Psoas muscle (tissue), 8 donors: ENCODE data around the gene C11orf58. TPM values are rescaled to one million over a fixed set of nuclear protein-coding genes. Genes with fewer than 3 reads are reported as not detected.

Experiments
- ATAC-seq, 4 donors: fragments of 200-7000 bp; cut with Tn5 transposase; one replicate each; pipeline ENCODE4 v1.9.1; 2020; ENCODE audit warnings: moderate library complexity in 3 of 4, mild to moderate bottlenecking in 2 of 4
- DNase-seq, 2 donors: peaks; one replicate each; pipeline ENCODE4 v3.0.0-alpha.2; 2020
- H3K27ac ChIP-seq: fragments of 200-600 bp; one replicate; pipeline ENCODE4 v1.8.0; 2022
- H3K27me3 ChIP-seq, 3 donors: fragments of 200-600 bp in 1 of 3; one replicate each; pipeline versions ENCODE4 v1.6.1 to v1.8.0; 2013 to 2022; ENCODE audit warnings: low read length in 2 of 3, mild to moderate bottlenecking in 2 of 3, moderate library complexity in 1 of 3; ENCODE audit not compliant: insufficient read depth in 3 of 3
- H3K36me3 ChIP-seq, 2 donors: fragments of 200-600 bp in 1 of 2; one replicate each; pipeline versions ENCODE4 v1.6.1 to v1.8.0; 2013 to 2022; ENCODE audit warnings: low read depth in 1 of 2, mild to moderate bottlenecking in 1 of 2, moderate library complexity in 1 of 2; ENCODE audit not compliant: insufficient read depth in 1 of 2
- H3K4me1 ChIP-seq: fragments of 200-600 bp; one replicate; pipeline ENCODE4 v1.8.0; 2022
- H3K4me3 ChIP-seq: fragments of 200-600 bp; one replicate; pipeline ENCODE4 v1.8.0; 2022; ENCODE audit warnings: mild to moderate bottlenecking
- H3K9me3 ChIP-seq: fragments of 200-600 bp; one replicate; pipeline ENCODE4 v1.8.0; 2022
- WGBS, 3 donors: extraction: QIAGEN DNeasy Blood & Tissue Kit; methylation state at CpG; one replicate each; pipeline versions ENCODE4 v1.1.6 to v1.1.7; 2013; 5-methylcytosine and 5-hydroxymethylcytosine counted together
- intact Hi-C, 2 donors: fragments of 100-400 bp; cut with DNase I; formaldehyde crosslinking; loops; one replicate each; pipeline versions ENCODE4 v1.11.0 to v1.14.2; 2022
- polyA plus RNA-seq, 3 donors: library from polyadenylated mRNA; stranded (reverse); fragments of 200-250 nt; gene quantifications; one replicate each; pipeline ENCODE4 v1.2.3, GENCODE V29; 2013
- total RNA-seq, 4 donors: library from RNA; stranded (reverse); fragmentation: NEBNext Ultra II Directional in 2 of 4; extraction: Animal tissue kit (Norgen Biotek cat#: 25700) in 2 of 4; gene quantifications; one replicate each; pipeline versions ENCODE4 v1.2.1 to v1.2.4, GENCODE V29; 2021 to 2023
- TF ChIP-seq, protein P1 (sequence below): fragments of 200-600 bp; IDR thresholded peaks from one replicate; pipeline ENCODE4 v1.8.0; 2022; ENCODE audit warnings: antibody characterized with exemption
- donor health status: healthy with polysubstance abuse.
- donor health status: DM: no; HTN: no; CAD: no; lungs with moderate emphysema.
- donor health status: Bipolar disorder and iron deficiency.
- donor health status: healthy.
- donor health status: DM: yes; HTN: yes; CAD: no.
- donor health status: DM: no; HTN: no; CAD: no.
- donor health status: DM: no; HTN: no; CAD: no.
- donor health status: DM: yes; HTN: yes; CAD: no.

The C11orf58 gene
- total and polyA plus RNA-seq, 7 donors = 80.7 to 218 (median 92.2) TPM

DNA sequence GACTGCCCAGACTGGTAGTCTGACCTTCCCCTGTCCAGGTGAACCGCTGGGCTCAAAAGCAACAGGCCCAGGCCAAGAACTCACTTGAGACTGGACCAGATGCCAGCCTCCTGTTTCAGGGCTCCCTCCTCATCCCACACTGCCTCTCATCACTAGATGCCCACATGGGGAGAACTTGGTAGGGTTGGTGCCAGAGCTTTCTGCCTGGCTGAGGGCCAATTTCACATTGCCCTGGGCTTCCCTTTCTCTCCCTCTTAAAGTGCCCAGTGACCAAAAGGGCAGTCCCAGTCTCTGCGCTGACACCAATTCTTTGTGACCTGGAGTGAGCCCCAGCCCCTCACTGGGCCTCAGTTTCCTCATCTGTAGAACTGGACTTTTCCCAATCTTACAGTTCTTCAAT, 41.7 kb downstream of the C11orf58 start:
- intact Hi-C loops = loop anchor here in 1 of 2 donors (10.0 kb wide), 2 partner anchors 105 to 285 kb away; no protein-coding TSS in a partner anchor
- WGBS, 3 donors = 90 to 92% (median 92%) methylated on average over 2 of the region's 2 CpGs
- Histone ChIP-seq H3K36me3 (no peaks in the 10 kb centered on the region), H3K9me3 (no peaks in the 10 kb centered on the region), H3K27me3 (no peaks in the 10 kb centered on the region), H3K27ac (no peak overlapping the region), H3K4me1 (no peaks in the 10 kb centered on the region), H3K4me3 (no peak overlapping the region)
- no peak for ATAC-seq
- DNase-seq = no peak
- TF ChIP-seq, protein P1, sequence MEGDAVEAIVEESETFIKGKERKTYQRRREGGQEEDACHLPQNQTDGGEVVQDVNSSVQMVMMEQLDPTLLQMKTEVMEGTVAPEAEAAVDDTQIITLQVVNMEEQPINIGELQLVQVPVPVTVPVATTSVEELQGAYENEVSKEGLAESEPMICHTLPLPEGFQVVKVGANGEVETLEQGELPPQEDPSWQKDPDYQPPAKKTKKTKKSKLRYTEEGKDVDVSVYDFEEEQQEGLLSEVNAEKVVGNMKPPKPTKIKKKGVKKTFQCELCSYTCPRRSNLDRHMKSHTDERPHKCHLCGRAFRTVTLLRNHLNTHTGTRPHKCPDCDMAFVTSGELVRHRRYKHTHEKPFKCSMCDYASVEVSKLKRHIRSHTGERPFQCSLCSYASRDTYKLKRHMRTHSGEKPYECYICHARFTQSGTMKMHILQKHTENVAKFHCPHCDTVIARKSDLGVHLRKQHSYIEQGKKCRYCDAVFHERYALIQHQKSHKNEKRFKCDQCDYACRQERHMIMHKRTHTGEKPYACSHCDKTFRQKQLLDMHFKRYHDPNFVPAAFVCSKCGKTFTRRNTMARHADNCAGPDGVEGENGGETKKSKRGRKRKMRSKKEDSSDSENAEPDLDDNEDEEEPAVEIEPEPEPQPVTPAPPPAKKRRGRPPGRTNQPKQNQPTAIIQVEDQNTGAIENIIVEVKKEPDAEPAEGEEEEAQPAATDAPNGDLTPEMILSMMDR = no peak

DNA sequence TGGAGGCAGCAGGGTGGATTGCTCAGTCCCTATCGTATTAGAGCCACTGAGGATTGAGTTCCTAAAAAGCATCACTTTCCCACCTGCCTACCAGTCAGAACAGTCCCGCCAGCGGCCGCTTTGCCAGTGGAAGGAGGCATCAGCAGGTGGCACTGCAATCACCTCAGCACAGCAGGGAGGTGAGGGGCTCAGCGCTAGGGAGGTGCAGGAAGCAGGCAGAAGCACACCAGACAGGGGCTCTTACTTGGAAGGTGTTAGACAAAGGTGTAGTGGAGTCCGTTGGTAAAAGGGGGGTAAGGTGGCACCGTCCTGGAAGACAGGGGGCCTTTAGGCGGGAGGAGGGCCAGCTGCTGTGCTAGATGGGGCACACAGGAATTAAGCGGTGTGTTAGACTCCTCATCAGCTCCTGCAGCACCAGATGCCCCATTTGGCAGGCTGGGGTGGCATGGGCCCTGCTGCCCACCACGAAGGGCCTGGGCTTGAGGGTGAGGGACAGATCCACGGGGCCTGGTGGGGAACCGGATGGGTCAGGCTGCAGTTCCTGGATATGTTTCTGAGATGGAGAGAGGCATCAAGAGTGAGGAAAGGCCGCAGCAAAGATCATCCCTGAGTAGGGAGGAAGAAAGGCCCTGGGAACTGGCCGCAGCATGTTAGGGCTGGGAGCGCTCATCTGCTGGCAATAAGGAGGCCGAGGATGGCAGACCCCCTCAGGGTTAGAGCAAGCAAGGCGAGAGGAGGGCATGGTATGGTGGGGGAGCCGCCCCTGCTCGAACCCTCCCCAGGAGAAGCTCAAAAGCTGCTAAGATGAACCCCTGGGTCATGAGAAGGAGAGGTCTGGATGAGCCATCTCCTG, 42.5 kb downstream of the C11orf58 start:
- TF ChIP-seq, protein P1 = no peak
- Histone ChIP-seq H3K27ac (no peak overlapping the region), H3K4me3 (no peak overlapping the region), H3K4me1 (peaks cover 5% of the 10 kb centered on the region), H3K36me3 (no peaks in the 10 kb centered on the region), H3K9me3 (no peaks in the 10 kb centered on the region), H3K27me3 (no peaks in the 10 kb centered on the region)
- DNase-seq = no peak
- no peak for ATAC-seq
- WGBS, 3 donors = 90 to 91% (median 91%) methylated on average over 18 to 19 of the region's 19 CpGs
- intact Hi-C loops = loop anchor here in 1 of 2 donors (10.0 kb wide), 2 partner anchors 104 to 284 kb away; no protein-coding TSS in a partner anchor

DNA sequence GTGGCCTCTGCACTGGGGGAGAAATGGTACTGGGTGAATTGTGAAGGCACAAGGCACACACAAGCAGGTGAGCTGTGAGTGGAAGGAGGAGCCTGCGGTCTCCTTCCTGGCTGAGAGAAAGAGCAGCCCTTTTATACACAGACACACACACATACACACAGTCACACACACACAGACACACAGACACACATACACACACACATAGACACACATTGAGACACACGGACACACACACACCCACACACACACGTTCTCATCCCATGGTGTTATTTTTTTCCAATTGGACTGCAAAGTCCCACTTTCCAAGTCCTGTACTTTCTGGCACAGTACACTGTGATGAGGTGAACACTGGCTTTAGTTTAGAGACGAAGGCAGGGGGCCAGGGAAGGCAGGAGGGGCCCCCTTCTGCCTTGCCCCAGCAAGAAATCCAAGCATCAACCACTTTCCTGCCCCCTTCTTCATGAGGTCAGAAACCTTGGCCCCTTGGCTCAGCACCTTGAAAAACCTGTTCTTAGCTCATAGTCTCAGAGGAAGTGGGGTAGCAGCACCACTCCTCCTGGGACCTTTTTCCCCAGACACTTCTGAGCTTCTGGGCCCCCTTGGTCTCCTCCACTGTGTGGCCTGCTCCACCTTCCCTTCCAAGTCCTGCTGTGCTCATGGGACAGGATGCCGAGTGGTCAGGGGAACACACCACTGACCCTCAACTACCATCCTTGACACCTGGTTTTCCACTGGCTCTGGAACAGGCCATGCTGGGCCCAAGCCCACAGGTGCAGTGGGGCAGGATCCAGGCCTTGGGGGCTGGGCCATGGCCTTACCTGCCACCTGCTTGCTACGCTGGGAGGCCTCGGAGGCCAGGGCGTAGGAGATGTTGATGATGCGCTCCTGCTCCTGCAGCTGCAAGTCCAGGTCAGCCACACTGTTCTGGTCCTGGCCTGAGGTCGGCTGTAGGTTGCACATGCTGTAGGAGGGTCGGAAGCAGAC, 43.8 kb downstream of the C11orf58 start:
- H3K27me3 ChIP-seq = no peaks in the 10 kb centered on the region
- no peaks in the 10 kb centered on the region for H3K9me3 ChIP-seq
- WGBS, 3 donors = 86 to 95% (median 90%) methylated on average over 11 of the region's 11 CpGs
- ATAC-seq (no peak), DNase-seq (no peak)
- intact Hi-C loops = loop anchor here in 1 of 2 donors (10.0 kb wide), 2 partner anchors 103 to 283 kb away; no protein-coding TSS in a partner anchor
- TF ChIP-seq, protein P1 = no peak
- H3K36me3 ChIP-seq = no peaks in the 10 kb centered on the region
- no peak overlapping the region for H3K4me3 ChIP-seq
- H3K27ac ChIP-seq = no peak overlapping the region
- peaks cover 5% of the 10 kb centered on the region for H3K4me1 ChIP-seq

- TF ChIP-seq, protein P1 = no peak
- H3K4me1 ChIP-seq = peaks cover 8% of the 10 kb centered on the region
- H3K27ac ChIP-seq = no peak overlapping the region
- no peaks in the 10 kb centered on the region for H3K27me3 ChIP-seq
- H3K36me3 ChIP-seq = no peaks in the 10 kb centered on the region
- intact Hi-C loops = loop anchor here in 1 of 2 donors (10.0 kb wide), 2 partner anchors 101 to 281 kb away; no protein-coding TSS in a partner anchor
- H3K9me3 ChIP-seq = no peaks in the 10 kb centered on the region
- H3K4me3 ChIP-seq = no peak overlapping the region
- ATAC-seq = no peak
- WGBS, 3 donors = 93 to 97% (median 94%) methylated on average over 22 of the region's 22 CpGs
- DNase-seq = no peak
These were observed 44.9 kb downstream of the C11orf58 start for GRCh38 chr11:16783321-16783801.
